UCSD-AML1 (cell line): ENCODE measurements around the gene ALDOA.
"Not testable (repeated sequence)": the region's sequence is repeated elsewhere in the genome, so short reads cannot be mapped to it uniquely, and the experiment has no call there.

Source experiments
- DNase-seq: peaks from one replicate; lab custom pipeline; 2025; ENCODE audit not compliant: unreplicated experiment; lab: John Stamatoyannopoulos, UW

ALDOA gene

GRCh38 chr16:30065102-30065942, at the start of gene ALDOA:
TSS of gene ALDOA (plus strand) at chr16:30065760. CDS start at chr16:30066898, 1,138 bp downstream.
- DNase-seq: peak; percentile 99

- DNase-seq: no peak
These were observed 48.8 kb upstream of the ALDOA start for GRCh38 chr16:30016555-30017276.

GRCh38 chr16:30017277-30017656, 48.3 kb upstream of the ALDOA start:
- no peak for DNase-seq

DNA sequence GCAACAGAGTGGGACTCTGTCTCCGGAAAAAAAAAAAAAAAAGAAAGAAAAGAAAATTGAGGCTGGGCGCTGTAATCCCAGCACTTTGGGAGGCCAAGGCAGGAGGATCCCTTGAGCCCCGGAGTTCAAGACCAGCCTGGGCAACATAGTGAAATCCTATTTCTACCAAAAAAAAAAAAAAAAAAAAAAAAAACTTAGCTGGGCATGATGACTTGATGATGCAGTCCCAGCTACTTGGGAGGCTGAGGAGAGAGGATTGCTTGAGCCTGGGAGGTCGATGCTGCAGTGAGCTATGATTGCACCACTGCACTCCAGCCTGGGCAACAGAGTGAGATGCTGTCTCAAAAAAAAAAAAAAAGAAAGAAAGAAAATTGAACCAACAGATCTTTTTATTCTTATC, 47.6 kb upstream of the ALDOA start:
- not testable (repeated sequence) for DNase-seq

GRCh38 chr16:30018731-30019158, 46.8 kb upstream of the ALDOA start:
- no peak for DNase-seq

GRCh38 chr16:30022887-30023286, 42.7 kb upstream of the ALDOA start, which contains the start of gene C16orf92:
TSS of gene C16orf92 (plus strand) at chr16:30023198. CDS start at chr16:30023341, 143 bp downstream.
- DNase-seq: no peak

DNA sequence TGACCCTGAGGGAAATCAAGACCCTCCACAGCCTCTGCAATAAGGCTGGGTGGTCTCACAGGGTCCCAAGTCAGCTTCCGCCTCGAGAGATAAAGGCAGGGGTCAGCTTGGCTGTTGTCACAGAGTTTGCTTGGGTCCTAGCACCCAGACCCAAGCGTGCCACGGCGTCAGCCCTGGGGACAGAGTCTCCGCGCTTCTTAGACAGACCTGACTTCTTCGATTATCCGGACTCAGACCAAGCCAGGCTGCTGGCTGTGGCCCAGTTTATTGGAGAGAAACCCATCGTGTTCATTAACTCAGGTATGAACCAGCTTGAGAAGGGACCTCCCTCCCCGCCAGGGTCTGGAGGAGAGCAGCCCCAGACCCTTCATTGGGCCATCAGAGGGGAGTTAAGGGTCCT, 42.0 kb upstream of the ALDOA start:
- no peak for DNase-seq

GRCh38 chr16:30024451-30024850, 41.1 kb upstream of the ALDOA start:
- no peak for DNase-seq

GRCh38 chr16:30025156-30025555, 40.4 kb upstream of the ALDOA start:
- no peak for DNase-seq

DNA sequence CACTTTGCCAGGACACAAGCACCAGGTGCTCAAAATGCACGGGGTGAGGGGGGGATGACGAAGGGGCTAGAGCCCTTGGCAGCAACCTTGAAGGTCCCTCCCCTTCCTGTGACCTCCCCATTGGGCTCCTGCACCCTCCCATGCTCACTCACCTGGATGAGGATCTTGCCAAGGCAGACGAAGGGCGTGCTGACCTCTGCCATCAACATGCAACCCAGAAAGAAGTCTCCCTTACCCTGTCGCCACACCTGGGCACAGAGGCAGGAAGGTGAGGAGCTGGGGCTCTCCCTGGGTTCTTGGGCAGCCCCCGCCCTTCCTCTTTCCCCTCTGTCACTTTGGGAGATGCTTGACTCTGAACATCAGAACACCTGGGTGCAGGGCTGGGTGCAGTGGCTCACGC, 40.0 kb upstream of the ALDOA start:
- DNase-seq: no peak

DNA sequence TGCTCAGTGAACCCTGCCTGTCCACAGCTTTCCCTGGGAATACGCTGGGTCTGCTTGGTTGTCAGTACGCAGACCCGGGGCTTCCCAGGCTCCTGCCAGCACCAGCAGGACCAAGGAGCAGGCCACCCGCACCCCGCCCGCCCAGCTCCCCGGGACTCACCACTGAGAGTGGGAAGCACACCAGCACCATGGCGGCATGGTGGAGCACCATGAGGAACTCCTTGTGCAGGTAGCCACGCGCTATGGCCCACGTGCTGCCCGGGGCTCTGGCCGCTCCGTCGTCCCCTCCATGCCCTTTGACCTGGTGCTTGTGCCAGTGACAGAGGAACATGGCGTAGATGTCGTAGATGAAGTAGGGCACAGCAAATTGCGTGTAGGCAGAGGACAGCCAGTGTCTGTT, 39.1 kb upstream of the ALDOA start:
- no peak for DNase-seq

GRCh38 chr16:30027588-30028437, 37.7 kb upstream of the ALDOA start:
- DNase-seq: no peak

DNA sequence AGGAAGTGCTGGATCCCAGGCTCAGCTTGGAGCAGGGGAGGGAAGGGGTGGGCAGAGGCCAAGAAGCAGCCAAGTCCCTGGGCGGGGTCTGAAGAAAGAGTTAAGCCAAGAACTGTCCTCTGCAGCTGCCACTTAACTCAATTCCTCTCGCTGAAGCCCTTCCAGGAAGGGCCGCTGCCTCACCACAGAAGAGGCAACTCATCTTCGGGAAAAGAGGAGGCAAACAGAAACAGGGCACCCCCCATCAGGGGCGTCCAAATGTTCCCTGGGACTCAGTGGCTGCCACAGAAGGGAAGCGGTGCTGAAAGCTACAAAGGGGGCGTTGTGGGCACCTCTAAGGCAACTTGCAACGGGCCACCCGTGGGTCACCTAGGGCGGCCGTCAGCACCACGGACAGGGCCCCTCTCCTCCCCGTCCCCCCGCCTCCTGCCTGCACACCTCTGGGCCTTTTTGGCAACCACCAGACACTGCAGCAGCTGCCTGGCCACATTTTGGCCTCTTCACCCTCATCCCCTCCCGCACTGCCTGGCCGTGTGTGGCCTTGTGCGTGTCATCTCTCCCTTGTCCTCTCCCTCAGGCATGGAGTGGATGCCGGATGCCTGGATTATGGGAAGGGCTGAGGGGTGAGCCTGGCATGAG, 37.0 kb upstream of the ALDOA start:
- DNase-seq: peak; percentile 48

- no peak for DNase-seq
These were observed 35.4 kb upstream of the ALDOA start for GRCh38 chr16:30030011-30030685.

DNA sequence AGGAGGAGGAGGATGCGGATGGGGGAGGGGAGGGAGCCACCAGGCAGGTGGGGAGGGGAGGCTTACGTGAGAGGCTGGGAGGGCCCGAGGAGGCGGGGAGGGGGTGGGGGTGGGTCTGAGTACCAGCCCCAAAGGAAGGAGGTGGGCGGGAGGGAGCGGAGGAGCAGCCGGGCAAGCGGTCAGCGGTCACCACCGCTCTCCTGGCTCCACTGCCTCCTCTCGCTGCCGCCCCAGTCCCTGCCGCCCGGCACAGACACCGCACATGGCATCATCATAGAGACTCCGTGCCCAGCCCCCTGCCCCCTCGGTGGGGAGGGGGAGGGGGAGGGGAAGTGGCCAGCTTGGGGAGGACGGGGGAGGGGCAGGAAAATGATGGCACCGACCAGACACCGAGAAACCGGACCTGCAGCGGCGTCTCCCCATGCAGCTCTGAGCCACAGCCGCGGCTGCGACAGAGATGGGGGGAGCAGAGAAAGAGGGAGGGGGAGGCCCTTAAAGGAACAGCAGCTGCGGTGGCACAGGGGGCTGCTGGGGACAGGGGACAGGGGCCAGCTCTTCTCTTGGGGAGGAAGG, 34.6 kb upstream of the ALDOA start, which contains the start of gene TLCD3B:
TLCD3B (minus strand) TSS at position 431 of the 573 bp plus-strand sequence. CDS start 744 bp downstream, outside the sequence.
- DNase-seq: no peak

GRCh38 chr16:30031477-30031918, 34.1 kb upstream of the ALDOA start:
- DNase-seq: no peak

DNA sequence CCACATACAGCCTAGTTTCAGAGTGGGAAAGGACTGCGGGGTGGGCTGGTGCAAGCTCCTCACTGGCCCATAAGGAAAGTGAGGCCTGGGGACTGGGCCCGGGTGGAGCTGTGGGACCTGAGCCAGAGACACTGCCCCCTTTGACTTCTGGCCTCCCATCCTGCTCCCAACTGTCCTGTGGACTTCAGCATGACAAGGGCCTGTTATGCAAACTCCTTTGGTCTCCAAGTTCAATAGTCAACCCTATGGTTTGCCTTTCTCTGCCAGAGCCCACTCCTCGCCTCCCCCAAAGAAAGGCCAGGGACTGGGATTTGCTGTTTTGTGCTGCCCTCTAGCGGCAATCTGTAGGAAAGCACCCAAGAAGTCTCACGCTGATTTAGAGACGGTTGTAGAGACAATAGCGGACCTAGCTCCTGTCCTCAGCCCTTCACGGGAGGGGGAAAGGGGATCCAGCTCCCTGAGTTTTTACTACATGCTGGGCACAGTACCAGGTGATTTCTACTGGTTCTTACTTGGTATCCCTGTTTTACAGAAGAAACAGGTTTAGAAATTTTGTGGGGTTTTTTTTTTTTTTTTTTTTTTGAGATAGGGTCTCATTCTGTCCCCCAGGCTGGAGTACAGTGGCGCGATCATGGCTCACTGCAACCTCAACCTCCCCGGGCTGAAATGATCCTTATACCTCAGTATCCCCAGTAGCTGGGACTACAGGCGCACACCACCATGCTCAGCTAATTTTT, 33.3 kb upstream of the ALDOA start:
- peak; percentile 54 for DNase-seq

DNA sequence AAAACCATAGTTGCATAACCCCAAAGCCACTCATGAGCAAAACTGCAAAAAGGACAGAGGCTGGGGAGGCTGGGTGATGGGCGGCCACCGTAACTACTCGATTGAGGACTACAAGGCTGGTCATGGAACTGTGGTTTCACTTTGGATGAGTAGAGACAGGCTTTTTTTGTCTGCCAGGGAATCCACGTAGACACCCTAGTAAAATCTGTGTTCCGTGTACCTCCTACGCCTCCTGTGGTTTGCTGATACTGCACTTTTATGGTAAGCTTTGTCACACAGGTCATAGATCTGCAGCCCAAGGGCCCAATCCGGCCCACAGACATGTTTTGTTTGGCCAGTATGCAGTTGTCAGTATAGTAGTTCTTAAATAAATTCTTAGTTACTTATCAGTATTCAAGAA, 32.3 kb upstream of the ALDOA start:
- no peak for DNase-seq

- no peak for DNase-seq
These were observed 25.3 kb upstream of the ALDOA start for GRCh38 chr16:30040221-30040620.
